Smooth muscle cell (in vitro differentiated cells): ENCODE measurements around the gene ADAD2. TPM values are rescaled to one million over a fixed set of nuclear protein-coding genes. Genes with fewer than 3 reads are reported as not detected.
A peak's percentile ranks its signal among the peaks of the same experiment; 100 is the strongest.

Experiments used
- DNase-seq: peaks from one replicate; lab custom pipeline; 2025; ENCODE audit not compliant: unreplicated experiment; lab: John Stamatoyannopoulos, UW
- H2AFZ ChIP-seq: fragments of 200-600 bp; sonication (generic); 2 replicates; pipeline ENCODE4 v1.6.0; 2016; ENCODE audit warnings: antibody characterized with exemption, low read depth, mild to moderate bottlenecking
- H3F3A ChIP-seq: fragments of 200-600 bp; sonication (generic); 2 replicates; pipeline ENCODE4 v1.6.0; 2017; ENCODE audit warnings: antibody characterized with exemption, low read depth
- H3K27ac ChIP-seq: fragments of 200-600 bp; sonication (generic); 2 replicates; pipeline ENCODE4 v1.5.1; 2016; ENCODE audit warnings: low read depth, mild to moderate bottlenecking
- H3K27me3 ChIP-seq: fragments of 200-600 bp; sonication (generic); 2 replicates; pipeline ENCODE4 v1.6.1; 2016; ENCODE audit warnings: low read depth, mild to moderate bottlenecking
- H3K36me3 ChIP-seq: fragments of 200-600 bp; sonication (generic); 2 replicates; pipeline ENCODE4 v1.5.1; 2016; ENCODE audit warnings: low read depth
- H3K4me1 ChIP-seq: fragments of 200-600 bp; sonication (generic); 2 replicates; pipeline ENCODE4 v1.5.1; 2016; ENCODE audit warnings: low read depth
- H3K4me2 ChIP-seq: fragments of 200-600 bp; sonication (generic); 2 replicates; pipeline ENCODE4 v1.6.0; 2016; ENCODE audit warnings: mild to moderate bottlenecking
- H3K4me3 ChIP-seq: fragments of 200-600 bp; sonication (generic); 2 replicates; pipeline ENCODE4 v1.5.1; 2016; ENCODE audit warnings: mild to moderate bottlenecking
- H3K79me2 ChIP-seq: fragments of 200-600 bp; sonication (generic); 2 replicates; pipeline ENCODE4 v1.6.0; 2016; ENCODE audit warnings: low read depth, mild to moderate bottlenecking
- H3K9ac ChIP-seq: fragments of 200-600 bp; sonication (generic); 2 replicates; pipeline ENCODE4 v1.6.0; 2016; ENCODE audit warnings: low read depth
- H3K9me3 ChIP-seq: fragments of 200-600 bp; sonication (generic); replicated peaks from 2 replicates; pipeline ENCODE4 v1.5.1; 2016; ENCODE audit warnings: low read depth
- H4K20me1 ChIP-seq: fragments of 200-600 bp; sonication (generic); 2 replicates; pipeline ENCODE4 v1.6.0; 2016; ENCODE audit warnings: low read depth
- WGBS: methylation state at CpG from one replicate; pipeline ENCODE4 v1.1.7; 2016; ENCODE audit warnings: low lambda C conversion rate; 5-methylcytosine and 5-hydroxymethylcytosine counted together
- polyA plus RNA-seq: library from polyadenylated mRNA; unstranded; fragments of >200 nt; fragmentation: Nextera tagmentation; extraction: Ambion mirVana; gene quantifications from 2 replicates; pipeline ENCODE4 v1.2.1, GENCODE V29; 2016
- total RNA-seq: library from RNA; depleted of rRNA; stranded (reverse); fragments of >200 nt; gene quantifications from 2 replicates; pipeline ENCODE4 v1.2.3, GENCODE V29; 2014
- TF ChIP-seq, protein P1 (sequence below): fragments of 200-600 bp; sonication (generic); IDR thresholded peaks from 2 replicates; pipeline ENCODE4 v1.5.1; 2017; ENCODE audit warnings: borderline replicate concordance, mild to moderate bottlenecking, antibody characterized with exemption; ENCODE audit not compliant: insufficient read depth, poor library complexity, severe bottlenecking

ADAD2 gene
- not detected in 2 replicates for total RNA-seq
- 0.48 TPM in 1 of 2 replicates, not detected in the other for polyA plus RNA-seq

DNA sequence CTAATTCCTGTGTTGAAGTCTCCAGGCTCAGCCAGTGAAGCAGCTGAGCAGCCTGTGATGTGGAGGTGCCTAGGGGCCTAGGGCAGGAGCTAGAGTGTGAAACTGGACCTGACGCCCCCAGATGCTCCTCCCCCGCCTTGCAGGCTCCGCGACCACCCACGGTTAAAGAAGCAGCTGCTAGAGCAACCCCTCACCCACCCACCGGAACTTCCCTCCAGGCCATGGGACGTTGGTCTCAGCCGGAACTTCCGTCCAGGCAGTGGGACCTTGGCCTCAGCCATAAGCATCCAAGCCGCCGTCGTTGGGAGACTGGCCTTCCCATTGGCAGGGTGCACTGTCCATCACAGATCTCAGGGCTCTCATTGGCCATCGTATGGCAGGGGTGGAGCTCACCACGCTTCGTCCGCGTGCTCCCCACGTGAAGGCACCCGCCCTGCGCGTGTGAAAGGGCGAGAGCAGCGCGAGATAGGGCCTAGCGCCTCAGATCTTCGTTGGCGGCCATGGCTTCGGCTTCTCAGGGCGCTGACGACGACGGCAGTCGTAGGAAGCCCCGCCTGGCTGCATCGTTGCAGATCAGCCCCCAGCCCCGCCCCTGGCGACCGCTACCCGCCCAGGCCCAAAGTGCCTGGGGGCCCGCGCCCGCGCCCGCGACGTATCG, at the start of gene ADAD2:
TSS of gene ADAD2 (plus strand) at position 427 of the 658 bp plus-strand sequence. CDS start at position 501, 74 bp downstream.
- TF ChIP-seq, protein P1, sequence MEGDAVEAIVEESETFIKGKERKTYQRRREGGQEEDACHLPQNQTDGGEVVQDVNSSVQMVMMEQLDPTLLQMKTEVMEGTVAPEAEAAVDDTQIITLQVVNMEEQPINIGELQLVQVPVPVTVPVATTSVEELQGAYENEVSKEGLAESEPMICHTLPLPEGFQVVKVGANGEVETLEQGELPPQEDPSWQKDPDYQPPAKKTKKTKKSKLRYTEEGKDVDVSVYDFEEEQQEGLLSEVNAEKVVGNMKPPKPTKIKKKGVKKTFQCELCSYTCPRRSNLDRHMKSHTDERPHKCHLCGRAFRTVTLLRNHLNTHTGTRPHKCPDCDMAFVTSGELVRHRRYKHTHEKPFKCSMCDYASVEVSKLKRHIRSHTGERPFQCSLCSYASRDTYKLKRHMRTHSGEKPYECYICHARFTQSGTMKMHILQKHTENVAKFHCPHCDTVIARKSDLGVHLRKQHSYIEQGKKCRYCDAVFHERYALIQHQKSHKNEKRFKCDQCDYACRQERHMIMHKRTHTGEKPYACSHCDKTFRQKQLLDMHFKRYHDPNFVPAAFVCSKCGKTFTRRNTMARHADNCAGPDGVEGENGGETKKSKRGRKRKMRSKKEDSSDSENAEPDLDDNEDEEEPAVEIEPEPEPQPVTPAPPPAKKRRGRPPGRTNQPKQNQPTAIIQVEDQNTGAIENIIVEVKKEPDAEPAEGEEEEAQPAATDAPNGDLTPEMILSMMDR = no peak
- Histone ChIP-seq H2AFZ (no peak within 1 kb of the TSS), H4K20me1 (no peaks in the 10 kb centered on the region), H3K27ac (no peak within 1 kb of the TSS), H3K9ac (no peak within 1 kb of the TSS), H3F3A (no peaks in the 10 kb centered on the region), H3K79me2 (peaks cover 10% of the 10 kb centered on the region), H3K27me3 (no peaks in the 10 kb centered on the region), H3K9me3 (no peaks in the 10 kb centered on the region), H3K4me1 (peaks cover 2% of the 10 kb centered on the region), H3K4me2 (no peak within 1 kb of the TSS), H3K4me3 (no peak within 1 kb of the TSS), H3K36me3 (no peaks in the 10 kb centered on the region)
- 86% methylated on average over 29 of the region's 47 CpGs for WGBS
- DNase-seq = no peak

DNA sequence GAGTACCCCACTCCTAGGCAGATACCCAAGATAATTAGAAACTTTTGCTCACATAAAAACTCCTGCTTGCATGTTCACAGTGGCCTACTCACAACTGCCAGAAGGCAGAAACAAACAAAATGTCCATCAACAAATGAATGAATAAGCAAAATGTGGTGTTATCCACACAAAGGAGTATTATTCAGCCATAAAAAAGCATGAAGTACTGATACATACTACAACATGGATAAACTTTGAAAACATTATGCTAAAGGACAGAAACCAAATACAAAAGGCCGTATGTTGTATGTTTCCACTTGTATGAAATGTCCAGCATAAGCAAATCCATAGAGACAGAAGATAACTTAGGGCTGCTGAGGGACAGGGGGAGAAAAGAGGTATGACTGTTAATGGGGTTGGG, 47.9 kb upstream of the ADAD2 start:
- H3K9ac ChIP-seq = no peak overlapping the region
- H3K4me3 ChIP-seq = no peak overlapping the region
- H3F3A ChIP-seq = no peaks in the 10 kb centered on the region
- H3K27me3 ChIP-seq = no peaks in the 10 kb centered on the region
- WGBS = 96% methylated on average over 1 of the region's 1 CpG
- no peak overlapping the region for H3K4me2 ChIP-seq
- H3K36me3 ChIP-seq = no peaks in the 10 kb centered on the region
- H4K20me1 ChIP-seq = peaks cover 47% of the 10 kb centered on the region
- no peak overlapping the region for H2AFZ ChIP-seq
- peaks cover 38% of the 10 kb centered on the region for H3K79me2 ChIP-seq
- TF ChIP-seq, protein P1 = no peak
- DNase-seq = no peak
- no peaks in the 10 kb centered on the region for H3K9me3 ChIP-seq
- H3K27ac ChIP-seq = no peak overlapping the region
- peaks cover 14% of the 10 kb centered on the region for H3K4me1 ChIP-seq

DNA sequence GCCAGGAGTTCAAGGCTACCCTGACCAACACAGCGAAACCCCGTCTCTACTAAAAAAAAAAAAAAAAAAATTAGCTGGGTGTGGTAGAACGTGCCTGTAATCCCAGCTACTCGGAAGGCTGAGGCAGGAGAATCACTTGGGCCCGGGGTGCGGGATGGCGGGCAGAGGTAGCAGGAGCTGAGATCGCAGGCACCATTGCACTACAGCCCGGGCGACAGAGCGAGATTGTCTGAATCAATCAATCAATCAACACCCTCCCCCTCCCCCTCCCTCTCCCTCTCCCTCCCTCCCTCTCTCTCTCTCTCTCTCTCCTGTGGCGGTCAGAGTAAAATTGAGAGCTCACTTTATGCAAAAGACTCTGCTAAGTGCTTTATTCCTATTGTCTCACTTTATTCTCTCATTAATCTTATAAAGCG, 47.2 kb upstream of the ADAD2 start:
- Histone ChIP-seq H3K4me3 (peak overlapping the region; percentile 69), H3K9me3 (no peaks in the 10 kb centered on the region), H3K9ac (peak overlapping the region; percentile 77), H4K20me1 (peaks cover 40% of the 10 kb centered on the region), H3K4me2 (peak overlapping the region; percentile 84), H3K36me3 (no peaks in the 10 kb centered on the region), H3K27me3 (no peaks in the 10 kb centered on the region), H3K79me2 (peaks cover 31% of the 10 kb centered on the region), H2AFZ (no peak overlapping the region), H3K4me1 (peaks cover 8% of the 10 kb centered on the region), H3F3A (no peaks in the 10 kb centered on the region), H3K27ac (no peak overlapping the region)
- 27% methylated on average over 12 of the region's 13 CpGs for WGBS
- no peak for DNase-seq
- TF ChIP-seq, protein P1 = no peak
